K562 (cell line): ENCODE measurements around the gene RUVBL1. TPM values are rescaled to one million over a fixed set of nuclear protein-coding genes. Genes with fewer than 3 reads are reported as not detected.
A peak's percentile ranks its signal among the peaks of the same experiment; 100 is the strongest.

ENCODE experiments used
- ATF1 ChIP-seq, 2 experiments: fragments of 450-650 bp in 1 of 2; IDR thresholded peaks; 2 replicates each; pipeline ENCODE4 v1.6.1; 2016; ENCODE audit warnings: missing compliant biosample characterization in 1 of 2, missing genetic modification characterization in 1 of 2
- CREB1 ChIP-seq, 2 experiments: sonication (generic) in 1 of 2; formaldehyde crosslinking in 1 of 2; IDR thresholded peaks; 2 replicates each; pipeline versions ENCODE4 v1.6.1 to v1.8.0; 2012 to 2022; ENCODE audit warnings: inconsistent platforms in 1 of 2, mild to moderate bottlenecking in 1 of 2, missing genetic modification reagents in 1 of 2, moderate library complexity in 1 of 2
- DEAF1 ChIP-seq: fragments of 450-650 bp; formaldehyde crosslinking; IDR thresholded peaks from 2 replicates; pipeline ENCODE4 v1.4.0; 2020; ENCODE audit warnings: mild to moderate bottlenecking, moderate library complexity
- ELF2 ChIP-seq: fragments of 250-450 bp; sonication (Bioruptor Pico); IDR thresholded peaks from 2 replicates; pipeline ENCODE4 v1.5.0; 2021; ENCODE audit warnings: mild to moderate bottlenecking
- FUS ChIP-seq: fragments of 200-400 bp; formaldehyde crosslinking; optimal IDR thresholded peaks from 2 replicates; pipeline ENCODE3; 2017; ENCODE audit warnings: low read depth, low read length
- GTF2F1 ChIP-seq: IDR thresholded peaks from 2 replicates; pipeline ENCODE4 v1.6.1; 2011; ENCODE audit warnings: low read depth, low read length, improper control_type of control experiment
- HLTF ChIP-seq: fragments of 450-650 bp; IDR thresholded peaks from 2 replicates; pipeline ENCODE4 v1.6.1; 2016
- KAT8 ChIP-seq: fragments of 450-650 bp; IDR thresholded peaks from 2 replicates; pipeline ENCODE4 v1.6.1; 2016; ENCODE audit warnings: low read depth, mild to moderate bottlenecking
- MCM3 ChIP-seq: fragments of 450-650 bp; IDR thresholded peaks from 2 replicates; pipeline ENCODE4 v1.6.1; 2016
- MYNN ChIP-seq, 2 experiments: sonication (generic); formaldehyde crosslinking in 1 of 2; IDR thresholded peaks; 2 replicates each; pipeline versions ENCODE4 v1.5.0 to v1.6.1; 2016 to 2020; ENCODE audit warnings: antibody characterized with exemption in 1 of 2, missing genetic modification reagents in 1 of 2
- NCOA4 ChIP-seq: fragments of 450-650 bp; IDR thresholded peaks from 2 replicates; pipeline ENCODE4 v1.6.1; 2018; ENCODE audit warnings: mild to moderate bottlenecking; ENCODE audit not compliant: partially characterized antibody
- NFATC3 ChIP-seq: fragments of 450-650 bp; IDR thresholded peaks from 2 replicates; pipeline ENCODE4 v1.6.1; 2017; ENCODE audit warnings: mild to moderate bottlenecking
- NR2F6 ChIP-seq: fragments of 450-650 bp; formaldehyde crosslinking; IDR thresholded peaks from 2 replicates; pipeline ENCODE4 v1.4.0; 2020; ENCODE audit warnings: mild to moderate bottlenecking
- POLR3A ChIP-seq: IDR thresholded peaks from 2 replicates; pipeline ENCODE4 v1.6.1; 2011; ENCODE audit warnings: borderline replicate concordance, mild to moderate bottlenecking, moderate library complexity; ENCODE audit not compliant: insufficient read length, insufficient read depth; ENCODE audit errors: extremely low read depth
- RB1 ChIP-seq: fragments of 450-650 bp; IDR thresholded peaks from 2 replicates; pipeline ENCODE4 v1.6.1; 2017; ENCODE audit warnings: low read depth, mild to moderate bottlenecking
- RFX1 ChIP-seq: fragments of 450-650 bp; IDR thresholded peaks from 2 replicates; pipeline ENCODE4 v1.6.1; 2016; ENCODE audit warnings: mild to moderate bottlenecking, moderate library complexity
- TAF7 ChIP-seq: fragments of 450-650 bp; IDR thresholded peaks from 2 replicates; pipeline ENCODE4 v1.6.1; 2016; ENCODE audit warnings: missing genetic modification characterization, missing compliant biosample characterization
- TRIM25 ChIP-seq: fragments of 450-650 bp; IDR thresholded peaks from 2 replicates; pipeline ENCODE4 v1.7.0; 2016; ENCODE audit warnings: borderline replicate concordance
- U2AF2 ChIP-seq: fragments of 200-400 bp; formaldehyde crosslinking; optimal IDR thresholded peaks from 2 replicates; pipeline ENCODE3; 2017; ENCODE audit warnings: low read depth, mild to moderate bottlenecking, low read length
- ZBTB26 ChIP-seq: fragments of 450-650 bp; formaldehyde crosslinking; IDR thresholded peaks from 2 replicates; pipeline ENCODE4 v1.4.0; 2022; ENCODE audit warnings: missing genetic modification characterization
- ZBTB9 ChIP-seq: fragments of 450-650 bp; formaldehyde crosslinking; IDR thresholded peaks from 2 replicates; pipeline ENCODE4 v1.4.0; 2020; ENCODE audit warnings: mild to moderate bottlenecking, moderate library complexity
- ZNF311 ChIP-seq: fragments of 250-450 bp; sonication (Bioruptor Pico); IDR thresholded peaks from 2 replicates; pipeline ENCODE4 v1.4.0; 2020; ENCODE audit warnings: mild to moderate bottlenecking, moderate library complexity
- ZNF511 ChIP-seq: sonication (generic); formaldehyde crosslinking; IDR thresholded peaks from 2 replicates; pipeline ENCODE4 v1.8.0; 2022; ENCODE audit warnings: mild to moderate bottlenecking, missing genetic modification reagents
- polyA plus RNA-seq, 8 experiments: library from polyadenylated mRNA; depleted of rRNA in 4 of 8; stranded (reverse) in 5 of 8; unstranded in 3 of 8; fragments of >200 nt; fragmentation: Nextera tagmentation in 2 of 8; fragmentation: Illumina TruSeq in 1 of 8; extraction: Ambion mirVana in 2 of 8; extraction: Trizol in 1 of 8; gene quantifications; 2 replicates each; pipeline versions ENCODE4 v1.2.1 to v1.2.3, GENCODE V29; 2011 to 2014; ENCODE audit warnings: inconsistent platforms in 1 of 8, missing spikeins in 1 of 8
- total RNA-seq, 7 experiments: library from RNA; depleted of rRNA in 6 of 7; stranded (reverse); fragments of >200 nt in 6 of 7; fragmentation: Illumina TruSeq in 2 of 7; extraction: Trizol in 2 of 7; gene quantifications; 2 replicates each; pipeline versions ENCODE4 v1.2.1 to v1.2.3, GENCODE V29; 2011 to 2021; ENCODE audit warnings: low replicate concordance in 1 of 7

Gene RUVBL1
- total and polyA plus RNA-seq, 9 of the 15 experiments (the other 6 are each of a cell fraction or from before 2014, with no cell fraction given), result 20.7 to 147 (median 113) TPM

GRCh38 chr3:128123538-128124368, at the start of gene RUVBL1 (continued):
- TF ChIP-seq ATF1 (CRISPR knock-in tag; IDR thresholded peaks at IDR 0.05), result 0 out of 2 replicates have a peak, but pooled peaks have one; percentile 18
- peak; percentile 91 for TF ChIP-seq ATF1 (tag; IDR thresholded peaks at IDR 0.05)
- no peak for TF ChIP-seq ZNF511 (CRISPR knock-in tag)
- no peak for TF ChIP-seq NR2F6 (CRISPR knock-in tag)
- 0 out of 2 replicates have a peak, but pooled peaks have one; percentile 32 for TF ChIP-seq ELF2 (CRISPR knock-in tag)
- TF ChIP-seq RB1, result no peak
- no peak for TF ChIP-seq HLTF
- TF ChIP-seq MCM3, result no peak
- no peak for TF ChIP-seq ZBTB9 (CRISPR knock-in tag)
- peak; percentile 94 for TF ChIP-seq RFX1
- no peak for TF ChIP-seq GTF2F1
- TF ChIP-seq CREB1 (IDR thresholded peaks at IDR 0.05), result peak; percentile 84
- TF ChIP-seq CREB1 (CRISPR knock-in tag; IDR thresholded peaks at IDR 0.05), result peak; percentile 75
- TF ChIP-seq POLR3A, result no peak
- no peak for TF ChIP-seq NCOA4
- TF ChIP-seq U2AF2, result no peak
- no peak for TF ChIP-seq ZNF311 (CRISPR knock-in tag)
- TF ChIP-seq DEAF1 (CRISPR knock-in tag), result no peak
- TF ChIP-seq MYNN (IDR thresholded peaks at IDR 0.05), result no peak
- no peak for TF ChIP-seq MYNN (CRISPR knock-in tag; IDR thresholded peaks at IDR 0.05)
- TF ChIP-seq NFATC3, result no peak
- no peak for TF ChIP-seq FUS
- no peak for TF ChIP-seq ZBTB26 (CRISPR knock-in tag)
- 0 out of 2 replicates have a peak, but pooled peaks have one; percentile 37 for TF ChIP-seq TAF7 (tag)
- no peak for TF ChIP-seq TRIM25
- peak; percentile 22; the same call in 1 of the 2 replicates for TF ChIP-seq KAT8
